Measurements from ENCODE around the gene ALOX15B.

- TF ChIP-seq SP1 (IDR thresholded peaks at IDR 0.05; ENCODE audit: low read depth) (no peak), EZH2phosphoT487 (IDR thresholded peaks at IDR 0.05; ENCODE audit: borderline replicate concordance) (no peak), CTCF (IDR thresholded peaks at IDR 0.05 in 2 of 3, conservative IDR thresholded peaks at IDR 0.05 in 1 of 3; ENCODE audit: borderline replicate concordance in 1 of 3, insufficient read depth in 1 of 3, low read depth in 2 of 3, low read length in 2 of 3) (no peak), SIN3A (IDR thresholded peaks at IDR 0.05; ENCODE audit: low read depth) (no peak), TCF7L2 (IDR thresholded peaks at IDR 0.05; ENCODE audit: borderline replicate concordance, extremely low read depth, insufficient read depth, insufficient read length) (no peak), RAD21 (IDR thresholded peaks at IDR 0.05; ENCODE audit: low read depth) (no peak), EZH2 (IDR thresholded peaks at IDR 0.05) (no peak), ZFX (IDR thresholded peaks at IDR 0.05) (no peak), POLR2AphosphoS5 (IDR thresholded peaks at IDR 0.05; ENCODE audit: low read depth, low read length) (no peak), MAX (IDR thresholded peaks at IDR 0.05) (no peak), CEBPB (IDR thresholded peaks at IDR 0.05; ENCODE audit: low read depth) (no peak), SRF (IDR thresholded peaks at IDR 0.05; ENCODE audit: low read depth) (no peak), POLR2A (IDR thresholded peaks at IDR 0.05; ENCODE audit: borderline replicate concordance, extremely low read depth, insufficient read depth, insufficient read length) (no peak), JUND (IDR thresholded peaks at IDR 0.05) (no peak)
Measured at GRCh38 chr17:8082292-8082691, 43.4 kb downstream of the ALOX15B start.

Measured in HCT116 (cell line).